ENCODE data around the gene KIF5B. TPM values are rescaled to one million over a fixed set of nuclear protein-coding genes. Genes with fewer than 3 reads are reported as not detected.

The KIF5B gene
- total RNA-seq, 2 experiments from 2014 or later, result 63.8 to 81.3 TPM

DNA sequence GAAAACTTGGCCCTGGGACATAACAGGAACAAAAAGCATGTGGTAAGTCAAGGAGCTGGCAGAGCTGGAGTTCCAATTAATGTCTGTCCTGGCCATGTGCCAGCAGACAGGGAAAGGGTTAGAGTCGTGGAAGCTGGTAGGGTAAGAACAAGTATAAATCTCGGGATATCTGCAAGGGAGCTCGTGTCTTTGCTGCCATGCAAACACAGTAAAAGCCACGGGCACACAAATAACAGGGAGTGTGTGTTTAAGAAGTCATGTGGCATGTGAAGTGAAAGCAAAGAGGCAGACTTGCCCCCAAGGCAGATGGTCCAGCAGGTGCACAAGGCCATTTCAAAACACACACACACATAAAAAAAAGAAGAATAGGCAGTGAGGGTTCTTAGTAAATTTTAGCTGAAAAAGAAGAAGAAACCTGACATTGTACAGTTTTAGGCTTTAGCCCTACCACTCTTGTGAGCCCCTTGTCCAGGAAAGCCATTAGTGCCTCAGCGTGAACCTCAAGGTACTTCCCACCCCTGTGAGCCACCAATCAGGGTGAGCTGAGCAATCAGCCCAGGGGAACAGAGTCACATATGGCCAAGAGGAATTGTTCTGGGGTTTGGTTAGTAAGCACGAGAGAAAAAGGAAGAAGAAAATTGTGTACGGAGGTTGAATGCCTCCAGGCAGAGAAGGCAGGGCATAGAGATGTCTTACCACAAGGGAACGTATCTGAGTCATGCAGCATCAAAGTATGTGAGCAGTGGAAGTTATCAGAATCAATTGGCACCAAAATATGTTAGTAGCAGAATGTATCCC, 94.7 kb downstream of the KIF5B start:
- no peak for DNase-seq (ENCODE audit: low spot score)
- Histone ChIP-seq H4K20me1 (ENCODE audit: insufficient read depth, low read length) (no peaks in the 10 kb centered on the region), H3K36me3 (ENCODE audit: insufficient read depth, low read length) (no peaks in the 10 kb centered on the region), H3K79me2 (ENCODE audit: insufficient read depth, low read depth, low read length) (no peaks in the 10 kb centered on the region), H3K4me3 (ENCODE audit: low read depth, low read length, poor library complexity, severe bottlenecking) (no peak overlapping the region), H3K4me1 (ENCODE audit: insufficient read depth, low read length, poor library complexity, severe bottlenecking) (no peaks in the 10 kb centered on the region), H2AFZ (ENCODE audit: low read length) (no peak overlapping the region), H3K4me2 (ENCODE audit: low read length) (no peak overlapping the region), H3K9me3 (ENCODE audit: low read length) (no peaks in the 10 kb centered on the region), H3K27ac (ENCODE audit: low read depth, low read length, poor library complexity, severe bottlenecking) (no peak overlapping the region), H3K9me2 (ENCODE audit: insufficient read depth, low read length) (no peaks in the 10 kb centered on the region)
- BruUV-seq (replicated peaks), result no TSS peak
- CTCF ChIA-PET (ENCODE audit: unreplicated experiment), result no interaction called here
- POLR2A ChIA-PET, result interaction anchor here (0.8 to 1.1 kb wide), 3 partner anchors 11 to 114 kb away, joined by 3 read pairs; no protein-coding TSS in a partner anchor
- intact Hi-C loops (cut with micrococcal nuclease; ENCODE audit: unreplicated experiment), result no loop called here
- no peak for TF ChIP-seq EZH2phosphoT487 (IDR thresholded peaks at IDR 0.05; ENCODE audit: borderline replicate concordance, low read depth, low read length)
- TF ChIP-seq, protein P1, sequence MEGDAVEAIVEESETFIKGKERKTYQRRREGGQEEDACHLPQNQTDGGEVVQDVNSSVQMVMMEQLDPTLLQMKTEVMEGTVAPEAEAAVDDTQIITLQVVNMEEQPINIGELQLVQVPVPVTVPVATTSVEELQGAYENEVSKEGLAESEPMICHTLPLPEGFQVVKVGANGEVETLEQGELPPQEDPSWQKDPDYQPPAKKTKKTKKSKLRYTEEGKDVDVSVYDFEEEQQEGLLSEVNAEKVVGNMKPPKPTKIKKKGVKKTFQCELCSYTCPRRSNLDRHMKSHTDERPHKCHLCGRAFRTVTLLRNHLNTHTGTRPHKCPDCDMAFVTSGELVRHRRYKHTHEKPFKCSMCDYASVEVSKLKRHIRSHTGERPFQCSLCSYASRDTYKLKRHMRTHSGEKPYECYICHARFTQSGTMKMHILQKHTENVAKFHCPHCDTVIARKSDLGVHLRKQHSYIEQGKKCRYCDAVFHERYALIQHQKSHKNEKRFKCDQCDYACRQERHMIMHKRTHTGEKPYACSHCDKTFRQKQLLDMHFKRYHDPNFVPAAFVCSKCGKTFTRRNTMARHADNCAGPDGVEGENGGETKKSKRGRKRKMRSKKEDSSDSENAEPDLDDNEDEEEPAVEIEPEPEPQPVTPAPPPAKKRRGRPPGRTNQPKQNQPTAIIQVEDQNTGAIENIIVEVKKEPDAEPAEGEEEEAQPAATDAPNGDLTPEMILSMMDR (conservative IDR thresholded peaks at IDR 0.05; ENCODE audit: low read length), result no peak

DNA sequence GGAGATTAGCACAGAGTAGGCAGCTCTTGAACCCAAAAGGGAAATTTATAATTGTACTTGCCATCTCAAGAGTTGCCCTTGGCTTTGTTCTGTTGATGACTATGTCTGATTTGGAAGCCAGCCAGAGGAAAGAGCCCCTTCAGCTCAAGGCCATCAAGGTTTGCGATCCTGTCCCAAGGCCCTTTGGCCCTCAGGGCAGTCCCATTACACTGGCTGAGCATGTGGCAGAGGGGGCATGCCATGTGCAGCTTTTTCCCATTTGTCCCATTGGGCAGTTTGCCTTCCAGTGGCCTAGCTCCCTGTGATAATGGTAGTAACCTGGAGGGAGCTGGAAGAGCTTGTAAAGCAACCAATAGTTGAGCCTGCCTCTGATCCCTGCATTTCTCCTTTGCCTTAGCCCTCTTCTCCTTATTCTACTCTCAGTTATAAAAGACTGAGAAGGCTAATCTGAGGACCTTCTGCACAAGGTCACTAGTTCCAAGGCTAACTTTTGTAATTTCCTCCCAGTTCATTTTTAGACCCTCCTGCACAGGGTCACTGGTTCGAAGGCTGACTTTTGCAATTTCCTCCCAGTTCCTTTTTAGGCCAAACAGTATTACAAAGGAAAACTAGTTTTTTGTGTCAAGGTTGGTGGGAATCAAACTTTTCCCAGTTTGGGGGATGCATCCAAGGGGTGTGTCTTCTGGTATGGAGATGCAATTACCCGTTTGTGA, 96.6 kb downstream of the KIF5B start:
- TF ChIP-seq EZH2phosphoT487 (IDR thresholded peaks at IDR 0.05; ENCODE audit: borderline replicate concordance, low read depth, low read length), result no peak
- TF ChIP-seq, protein P1 (conservative IDR thresholded peaks at IDR 0.05; ENCODE audit: low read length), result no peak
- no peak overlapping the region for H3K27ac ChIP-seq (ENCODE audit: low read depth, low read length, poor library complexity, severe bottlenecking)
- ChIA-PET CTCF (ENCODE audit: unreplicated experiment) (interaction anchor here (0.6 kb wide), 1 partner anchor 43 kb away, joined by 3 read pairs; no protein-coding TSS in a partner anchor), POLR2A (no interaction called here)
- BruUV-seq (replicated peaks), result no TSS peak
- DNase-seq (ENCODE audit: low spot score), result no peak
- no peaks in the 10 kb centered on the region for H4K20me1 ChIP-seq (ENCODE audit: insufficient read depth, low read length)
- H3K4me3 ChIP-seq (ENCODE audit: low read depth, low read length, poor library complexity, severe bottlenecking), result no peak overlapping the region
- H3K4me2 ChIP-seq (ENCODE audit: low read length), result no peak overlapping the region
- H3K9me2 ChIP-seq (ENCODE audit: insufficient read depth, low read length), result no peaks in the 10 kb centered on the region
- no peaks in the 10 kb centered on the region for H3K79me2 ChIP-seq (ENCODE audit: insufficient read depth, low read depth, low read length)
- no peaks in the 10 kb centered on the region for H3K9me3 ChIP-seq (ENCODE audit: low read length)
- no peaks in the 10 kb centered on the region for H3K36me3 ChIP-seq (ENCODE audit: insufficient read depth, low read length)
- no peak overlapping the region for H2AFZ ChIP-seq (ENCODE audit: low read length)
- no peaks in the 10 kb centered on the region for H3K4me1 ChIP-seq (ENCODE audit: insufficient read depth, low read length, poor library complexity, severe bottlenecking)
- intact Hi-C loops (cut with micrococcal nuclease; ENCODE audit: unreplicated experiment), result no loop called here

Small RNAs within 50 kb of the gene (small RNA-seq; reads per million reads assigned to genes)
- gene RF00019 (not detected), gene RN7SL825P (not detected)

Other genes starting within 250 kb of the KIF5B start
- 11.8 and 15.6 TPM in 2 replicates for gene ARHGAP12, start 127.6 kb downstream of the KIF5B start, total RNA-seq (2014; rRNA removed; shearing (Covaris generic))
- gene ARHGAP12, start 127.6 kb downstream of the KIF5B start, total RNA-seq (2022), result 14.0 and 14.5 TPM in 2 replicates